GM18505 (cell line): Measurements from ENCODE around the gene ACTG2.
"Not testable (repeated sequence)": the region's sequence is repeated elsewhere in the genome, so short reads cannot be mapped to it uniquely, and the experiment has no call there.

Experiments used
- ATAC-seq: cut with Tn5 transposase; IDR thresholded peaks from one replicate; pipeline ENCODE4 v1.9.1; 2021; ENCODE audit not compliant: unreplicated experiment
- POLR2A ChIP-seq: IDR thresholded peaks from 4 replicates; pipeline ENCODE4 v1.6.1; 2011; ENCODE audit warnings: borderline replicate concordance; ENCODE audit not compliant: insufficient read depth, insufficient read length; ENCODE audit errors: extremely low read depth

Gene ACTG2

GRCh38 chr2:73897934-73898333 is 5.1 kb downstream of the ACTG2 start:
- no peak for ATAC-seq

DNA sequence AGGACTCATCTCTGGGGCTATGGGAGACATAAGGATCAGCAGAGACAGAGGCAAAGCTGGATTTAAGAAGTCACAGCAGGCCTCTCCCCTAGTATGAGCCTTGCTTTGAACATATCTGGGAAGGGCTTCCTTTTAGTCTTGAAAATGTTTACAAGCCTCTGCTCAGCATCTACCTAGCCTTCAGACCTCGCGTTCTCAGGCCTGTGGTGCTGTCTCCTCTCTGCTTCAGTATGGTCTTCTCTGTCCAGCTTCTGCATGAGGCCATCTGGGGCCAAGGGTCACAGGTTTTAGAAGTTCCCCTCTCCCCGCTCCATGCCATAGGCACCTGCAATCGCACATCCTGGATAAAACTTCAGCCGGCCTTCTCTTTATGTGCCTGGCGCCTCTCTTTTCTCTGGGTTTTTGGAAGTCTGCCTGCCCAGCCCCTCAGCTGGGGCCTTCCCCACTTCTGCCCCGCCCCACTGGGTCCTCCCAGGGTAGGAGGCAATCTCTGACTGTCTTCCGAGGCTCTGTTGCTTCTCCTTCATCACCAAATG is 7.1 kb downstream of the ACTG2 start:
- TF ChIP-seq POLR2A = no peak
- ATAC-seq = no peak

More at GRCh38 chr2:73897934-73898333, 5.1 kb downstream of the ACTG2 start:
- no peak for TF ChIP-seq POLR2A

- no peak for TF ChIP-seq POLR2A
- ATAC-seq = no peak
Observed at GRCh38 chr2:73901143-73901542, 8.3 kb downstream of the ACTG2 start.

GRCh38 chr2:73902284-73902683 is 9.5 kb downstream of the ACTG2 start:
- TF ChIP-seq POLR2A = no peak
- no peak for ATAC-seq

DNA sequence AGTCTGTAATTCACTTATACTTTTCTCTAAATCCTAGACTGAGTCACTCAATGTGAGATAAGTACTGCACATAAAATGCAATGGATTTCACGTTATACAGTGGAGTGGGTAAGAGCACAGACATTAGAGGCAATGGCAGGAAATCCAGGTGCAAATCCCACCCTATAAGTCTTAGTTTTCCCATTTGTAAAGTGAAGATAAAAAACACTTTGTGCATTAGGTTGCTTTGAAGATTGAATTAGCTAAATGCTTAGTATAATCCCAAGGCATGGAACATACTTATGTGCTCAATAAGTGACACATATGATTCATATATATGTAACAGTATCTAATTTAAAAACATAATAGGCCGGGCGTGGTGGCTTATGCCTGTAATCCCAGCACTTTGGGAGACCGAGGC is 10.5 kb downstream of the ACTG2 start:
- ATAC-seq = no peak

GRCh38 chr2:73903949-73904613 is 11.3 kb downstream of the ACTG2 start:
- ATAC-seq = not testable (repeated sequence)

More for the DNA sequence above, 10.5 kb downstream of the ACTG2 start:
- no peak for TF ChIP-seq POLR2A

GRCh38 chr2:73904952-73905351 is 12.1 kb downstream of the ACTG2 start:
- no peak for ATAC-seq
- no peak for TF ChIP-seq POLR2A

DNA sequence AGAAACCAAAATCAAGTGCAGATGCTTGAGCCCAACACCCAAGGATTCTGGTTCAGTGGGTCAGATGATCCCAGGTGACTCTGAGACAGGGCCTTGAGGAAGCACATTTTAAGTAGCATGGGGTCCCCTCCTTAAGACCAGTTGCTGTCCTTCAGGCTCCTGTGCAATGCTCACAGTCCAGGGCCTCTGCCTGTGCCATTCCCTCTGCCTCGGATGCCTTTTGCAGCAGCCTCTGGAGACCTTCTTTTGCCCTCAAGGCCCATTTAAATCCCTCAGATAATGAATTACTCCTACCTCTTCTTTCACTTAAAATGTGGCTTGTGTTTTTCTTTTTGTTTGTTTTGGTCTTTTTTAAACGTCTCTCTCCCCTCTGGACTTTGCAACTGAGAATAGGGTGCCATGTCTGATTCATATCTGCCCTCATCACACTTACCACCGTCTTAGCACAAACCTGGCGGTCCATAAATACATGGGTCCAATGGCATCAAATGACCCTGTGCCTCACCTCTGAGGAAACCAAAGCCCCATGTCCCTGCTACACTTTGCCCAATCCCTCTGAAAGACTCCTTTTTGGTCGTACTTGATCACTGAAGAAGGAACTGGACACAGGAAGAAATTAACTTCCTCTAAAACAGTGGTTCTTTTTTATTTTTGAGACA is 14.2 kb downstream of the ACTG2 start:
- no peak for TF ChIP-seq POLR2A
- no peak for ATAC-seq

GRCh38 chr2:73907840-73908452 is 15.1 kb downstream of the ACTG2 start:
- no peak for TF ChIP-seq POLR2A
- no peak for ATAC-seq

GRCh38 chr2:73908689-73909652 is 16.2 kb downstream of the ACTG2 start:
- no peak for TF ChIP-seq POLR2A
- ATAC-seq = no peak

- no peak for ATAC-seq
- no peak for TF ChIP-seq POLR2A
Observed at GRCh38 chr2:73910873-73911547, 18.2 kb downstream of the ACTG2 start.

GRCh38 chr2:73911548-73912208 is 18.9 kb downstream of the ACTG2 start:
- no peak for ATAC-seq
- no peak for TF ChIP-seq POLR2A

DNA sequence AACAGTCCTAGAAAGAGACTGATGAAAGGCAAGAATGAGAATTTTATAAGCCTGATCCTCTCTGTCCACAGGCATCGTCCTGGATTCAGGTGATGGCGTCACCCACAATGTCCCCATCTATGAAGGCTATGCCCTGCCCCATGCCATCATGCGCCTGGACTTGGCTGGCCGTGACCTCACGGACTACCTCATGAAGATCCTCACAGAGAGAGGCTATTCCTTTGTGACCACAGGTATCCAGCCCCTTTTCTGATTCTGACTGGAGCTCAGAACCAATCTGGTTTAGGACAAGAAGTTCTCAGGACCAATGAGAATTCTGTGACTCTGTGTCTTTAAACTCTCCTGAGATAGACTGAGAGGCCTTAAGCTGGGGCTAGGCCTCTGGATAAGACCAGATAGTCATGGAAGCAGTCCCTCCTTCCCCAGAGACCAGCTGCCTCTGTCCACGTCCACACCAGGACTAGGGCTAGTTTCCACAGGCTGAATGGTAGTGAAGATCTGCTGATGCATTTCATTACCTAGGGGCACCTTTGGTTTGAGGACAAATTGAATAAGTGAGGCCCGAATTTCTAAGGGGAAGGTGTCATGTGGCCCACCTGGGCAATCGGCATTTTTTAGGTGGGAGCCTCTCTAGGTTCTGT is 20.7 kb downstream of the ACTG2 start:
- no peak for ATAC-seq
- TF ChIP-seq POLR2A = no peak
